Mucosa of stomach (tissue), 1 donor: ENCODE measurements around the gene MTERF2.
"Not testable (repeated sequence)": the region's sequence is repeated elsewhere in the genome, so short reads cannot be mapped to it uniquely, and the experiment has no call there.

Experiments
- H3K27me3 ChIP-seq: one replicate; pipeline ENCODE4 v1.7.0; 2013; ENCODE audit warnings: mild to moderate bottlenecking, low read length; ENCODE audit not compliant: control insufficient read depth, insufficient read depth
- H3K36me3 ChIP-seq: one replicate; pipeline ENCODE4 v1.7.0; 2013; ENCODE audit warnings: low read length; ENCODE audit not compliant: control insufficient read depth, insufficient read depth
- H3K4me1 ChIP-seq: one replicate; pipeline ENCODE4 v1.7.0; 2013; ENCODE audit warnings: mild to moderate bottlenecking, low read length; ENCODE audit not compliant: control insufficient read depth, insufficient read depth
- H3K4me3 ChIP-seq: one replicate; pipeline ENCODE4 v1.7.0; 2013; ENCODE audit warnings: low read length
- H3K9ac ChIP-seq: one replicate; pipeline ENCODE4 v1.7.0; 2013; ENCODE audit warnings: mild to moderate bottlenecking, low read length, moderate library complexity
- H3K9me3 ChIP-seq: one replicate; pipeline ENCODE4 v1.7.0; 2013; ENCODE audit warnings: mild to moderate bottlenecking, low read length, moderate library complexity; ENCODE audit not compliant: control insufficient read depth
- donor health status: Pancreatic carcinoma.

The MTERF2 gene

GRCh38 chr12:106986625-106987389 is at the start of gene MTERF2:
Gene MTERF2, minus strand, starts transcription at chr12:106987146. Its CDS starts 8,432 bp downstream, at chr12:106978714.
- Histone ChIP-seq H3K9ac (peak within 1 kb of the TSS; percentile 73), H3K36me3 (no peaks in the 10 kb centered on the region), H3K4me1 (peaks cover 23% of the 10 kb centered on the region), H3K27me3 (no peaks in the 10 kb centered on the region), H3K9me3 (no peaks in the 10 kb centered on the region), H3K4me3 (peak within 1 kb of the TSS; percentile 52)

- H3K9me3 ChIP-seq, result no peaks in the 10 kb centered on the region
- no peaks in the 10 kb centered on the region for H3K36me3 ChIP-seq
- peaks cover 5% of the 10 kb centered on the region for H3K4me1 ChIP-seq
- H3K27me3 ChIP-seq, result no peaks in the 10 kb centered on the region
- H3K4me3 ChIP-seq, result no peak overlapping the region
- H3K9ac ChIP-seq, result no peak overlapping the region
Observed at GRCh38 chr12:107035733-107036132, 48.8 kb upstream of the MTERF2 start.

DNA sequence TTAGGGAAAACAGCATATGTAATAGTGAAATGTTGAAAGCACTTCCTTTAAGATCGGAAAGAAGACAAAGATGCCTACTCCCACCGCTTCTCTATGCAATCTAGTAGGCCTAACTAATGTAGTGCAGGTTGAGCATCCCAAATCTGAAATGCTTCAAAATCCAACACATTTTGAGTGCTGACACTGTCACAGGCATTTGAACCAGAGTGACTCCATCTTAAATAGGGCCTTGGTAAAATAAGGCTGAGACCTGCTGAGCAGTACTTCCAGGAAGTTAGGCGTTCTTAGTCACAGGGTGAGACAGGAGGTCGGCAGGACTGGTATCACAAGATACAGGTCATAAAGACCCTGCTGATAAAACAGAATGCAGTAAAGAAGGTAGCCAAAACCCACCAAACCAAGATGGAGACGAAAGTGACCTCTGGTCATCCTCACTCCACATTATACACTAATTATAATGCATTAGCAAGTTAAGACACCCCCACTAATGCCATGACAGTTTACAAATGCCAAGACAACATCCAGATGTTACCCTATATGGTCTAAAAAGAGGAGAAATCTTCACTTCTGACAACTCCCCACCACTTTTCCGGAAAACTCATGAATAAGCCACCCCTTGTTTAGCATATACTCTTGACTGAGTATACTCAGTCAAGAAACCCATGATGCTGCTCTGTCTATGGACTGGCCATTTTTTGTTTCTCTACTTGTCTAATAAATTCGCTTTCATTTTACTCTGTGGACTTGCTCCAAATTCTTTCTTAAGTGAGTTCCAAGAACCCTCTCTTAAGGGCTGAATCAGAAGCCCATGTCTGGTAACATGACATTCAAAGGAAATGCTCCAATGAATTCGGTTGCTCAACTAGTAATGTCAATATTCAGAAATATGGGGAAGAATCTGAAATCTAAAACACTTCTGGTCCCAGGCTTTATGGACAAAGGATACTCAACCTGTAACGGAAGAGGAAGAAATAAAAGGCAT is 47.1 kb upstream of the MTERF2 start:
- Histone ChIP-seq H3K36me3 (no peaks in the 10 kb centered on the region), H3K4me3 (no peak overlapping the region), H3K9ac (no peak overlapping the region), H3K27me3 (no peaks in the 10 kb centered on the region), H3K9me3 (no peaks in the 10 kb centered on the region), H3K4me1 (peaks cover 9% of the 10 kb centered on the region)

- Histone ChIP-seq H3K9ac (no peak overlapping the region), H3K4me1 (peaks cover 13% of the 10 kb centered on the region), H3K36me3 (no peaks in the 10 kb centered on the region), H3K4me3 (no peak overlapping the region), H3K9me3 (no peaks in the 10 kb centered on the region), H3K27me3 (no peaks in the 10 kb centered on the region)
Observed at GRCh38 chr12:107032266-107032665, 45.3 kb upstream of the MTERF2 start.

DNA sequence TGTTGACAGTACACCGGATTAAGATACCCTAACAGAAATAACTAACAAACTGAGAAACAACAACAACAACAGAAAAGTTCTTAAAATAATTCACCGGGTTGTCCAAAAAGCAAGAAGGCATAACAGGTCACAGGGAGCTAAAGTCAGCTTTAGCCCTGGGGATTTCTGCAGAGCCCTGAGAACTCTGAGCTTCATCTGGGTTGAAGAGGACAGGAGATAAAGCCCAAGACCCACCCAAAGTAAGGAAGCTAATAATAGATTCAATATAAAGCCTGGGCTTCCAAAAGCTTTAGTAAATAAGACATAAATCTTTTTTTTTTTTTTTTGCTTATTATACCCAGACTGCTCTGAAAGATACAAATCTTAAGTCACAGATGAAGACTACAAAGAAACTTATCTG is 44.1 kb upstream of the MTERF2 start:
- Histone ChIP-seq H3K9ac (no peak overlapping the region), H3K4me1 (peaks cover 24% of the 10 kb centered on the region), H3K27me3 (no peaks in the 10 kb centered on the region), H3K4me3 (no peak overlapping the region), H3K36me3 (no peaks in the 10 kb centered on the region), H3K9me3 (no peaks in the 10 kb centered on the region)

DNA sequence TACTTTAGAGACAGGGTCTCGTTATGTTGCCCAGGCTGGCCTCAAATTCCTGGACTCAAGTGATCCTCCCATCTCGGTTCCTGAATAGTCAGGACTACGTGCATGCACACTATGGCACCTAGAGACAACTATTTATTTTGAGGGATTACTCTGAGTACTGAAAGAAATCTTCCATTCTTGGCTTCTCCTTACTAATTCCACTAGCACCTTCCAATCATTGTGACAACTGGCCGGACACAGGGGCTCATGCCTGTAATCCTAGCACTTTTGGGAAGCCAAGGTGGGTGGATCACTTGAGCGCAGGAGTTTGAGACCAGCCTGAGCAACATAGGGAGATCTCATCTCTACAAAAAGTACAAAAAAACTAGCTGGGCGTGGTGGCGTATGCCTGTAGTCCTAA is 42.1 kb upstream of the MTERF2 start:
- Histone ChIP-seq H3K9ac (no peak overlapping the region), H3K9me3 (no peaks in the 10 kb centered on the region), H3K4me1 (peaks cover 24% of the 10 kb centered on the region), H3K4me3 (no peak overlapping the region), H3K36me3 (no peaks in the 10 kb centered on the region), H3K27me3 (no peaks in the 10 kb centered on the region)

DNA sequence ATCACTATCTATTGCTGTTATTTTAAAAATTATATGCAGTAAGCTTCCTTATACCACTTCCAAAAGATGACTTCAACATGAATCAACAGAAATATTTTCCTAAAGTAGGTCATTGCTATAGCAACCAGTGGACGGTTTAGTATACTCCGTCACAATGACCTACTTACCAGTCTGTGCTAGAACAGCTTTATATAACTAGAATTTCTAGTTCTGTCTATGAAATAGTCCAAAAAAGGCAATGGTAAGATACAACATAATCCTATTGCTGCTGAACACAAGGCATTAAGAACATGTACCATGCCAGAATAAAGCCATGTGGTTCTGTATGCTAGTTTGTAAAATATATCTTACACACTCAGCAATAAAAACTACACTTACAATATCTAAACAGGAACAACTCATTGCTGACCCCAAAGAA is 40.7 kb upstream of the MTERF2 start:
- Histone ChIP-seq H3K9me3 (no peaks in the 10 kb centered on the region), H3K9ac (no peak overlapping the region), H3K27me3 (no peaks in the 10 kb centered on the region), H3K4me3 (no peak overlapping the region), H3K4me1 (peaks cover 24% of the 10 kb centered on the region), H3K36me3 (no peaks in the 10 kb centered on the region)

GRCh38 chr12:107026806-107027635 is 40.1 kb upstream of the MTERF2 start:
- Histone ChIP-seq H3K36me3 (no peaks in the 10 kb centered on the region), H3K27me3 (no peaks in the 10 kb centered on the region), H3K4me1 (peaks cover 24% of the 10 kb centered on the region), H3K4me3 (no peak overlapping the region), H3K9ac (no peak overlapping the region), H3K9me3 (no peaks in the 10 kb centered on the region)

GRCh38 chr12:107026356-107026755 is 39.4 kb upstream of the MTERF2 start:
- H3K36me3 ChIP-seq, H3K9me3 ChIP-seq, H3K27me3 ChIP-seq, H3K4me3 ChIP-seq, H3K9ac ChIP-seq: not testable (repeated sequence)
- H3K4me1 ChIP-seq, result peaks cover 24% of the 10 kb centered on the region

DNA sequence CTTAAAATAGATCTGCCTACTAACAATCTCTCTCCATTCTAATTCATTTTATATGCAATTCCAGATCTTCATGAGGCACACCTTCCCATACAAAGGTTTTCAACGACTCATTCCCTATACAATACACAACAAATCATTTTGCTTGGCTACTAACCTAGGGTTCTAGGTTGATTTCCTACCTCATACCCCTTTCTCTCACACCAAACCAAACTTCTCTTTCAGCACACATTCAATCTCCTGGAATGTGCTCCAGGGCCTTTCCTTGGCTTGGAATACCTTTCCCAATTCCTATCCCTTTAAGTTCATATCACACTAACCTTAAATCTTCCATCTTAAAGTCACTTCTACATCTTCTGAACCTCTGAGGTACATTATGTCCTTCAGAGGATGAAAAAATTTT is 38.7 kb upstream of the MTERF2 start:
- peaks cover 18% of the 10 kb centered on the region for H3K4me1 ChIP-seq
- no peak overlapping the region for H3K9ac ChIP-seq
- H3K27me3 ChIP-seq, result no peaks in the 10 kb centered on the region
- H3K9me3 ChIP-seq, result no peaks in the 10 kb centered on the region
- no peak overlapping the region for H3K4me3 ChIP-seq
- H3K36me3 ChIP-seq, result no peaks in the 10 kb centered on the region

GRCh38 chr12:107019546-107019945 is 32.6 kb upstream of the MTERF2 start:
- no peaks in the 10 kb centered on the region for H3K4me1 ChIP-seq
- no peaks in the 10 kb centered on the region for H3K36me3 ChIP-seq
- no peak overlapping the region for H3K9ac ChIP-seq
- H3K27me3 ChIP-seq, result no peaks in the 10 kb centered on the region
- no peak overlapping the region for H3K4me3 ChIP-seq
- H3K9me3 ChIP-seq, result no peaks in the 10 kb centered on the region
